Central memory CD8-positive, alpha-beta T cell (primary cell): ENCODE results near the gene CHD9.
A peak's percentile ranks its signal among the peaks of the same experiment; 100 is the strongest.
"Not testable (repeated sequence)": the region's sequence is repeated elsewhere in the genome, so short reads cannot be mapped to it uniquely, and the experiment has no call there.

Source experiments
- ATAC-seq: fragments of 150-1000 bp; cut with Tn5 transposase; replicated peaks from 2 replicates; pipeline ENCODE4 v1.10.0; 2022; ENCODE audit warnings: mild to moderate bottlenecking, moderate FRiP score, moderate number of reproducible peaks; ENCODE audit not compliant: poor library complexity, severe bottlenecking; ENCODE audit errors: extremely low read depth
- DNase-seq, 2 donors: peaks; one replicate each; pipeline ENCODE4 v3.0.0; 2021; ENCODE audit warnings: low spot score in 2 of 2
- H3K27ac Mint-ChIP-seq: one replicate; pipeline ENCODE4 v1.8.0; 2022; ENCODE audit warnings: low read depth, mild to moderate bottlenecking, moderate library complexity, mixed read lengths
- H3K27me3 Mint-ChIP-seq: one replicate; pipeline ENCODE4 v1.8.0; 2022; ENCODE audit warnings: mixed read lengths
- H3K36me3 Mint-ChIP-seq: one replicate; pipeline ENCODE4 v1.8.0; 2022; ENCODE audit warnings: mild to moderate bottlenecking, moderate library complexity, mixed read lengths; ENCODE audit not compliant: insufficient read depth
- H3K4me1 Mint-ChIP-seq: one replicate; pipeline ENCODE4 v1.8.0; 2022; ENCODE audit warnings: mixed read lengths
- H3K4me3 Mint-ChIP-seq: one replicate; pipeline ENCODE4 v1.8.0; 2022; ENCODE audit warnings: mild to moderate bottlenecking, moderate library complexity, mixed read lengths
- H3K9me3 Mint-ChIP-seq: one replicate; pipeline ENCODE4 v1.8.0; 2022; ENCODE audit warnings: mixed read lengths

The CHD9 gene

GRCh38 chr16:53054670-53055485, at the start of gene CHD9:
Gene CHD9, plus strand, starts transcription at chr16:53054991. Its CDS starts 101,099 bp downstream, at chr16:53156090.
- ATAC-seq (peak; percentile 91), DNase-seq (peak; percentile 63 to 67)
- Mint-ChIP-seq H3K27me3 (no peaks in the 10 kb centered on the region), H3K9me3 (no peaks in the 10 kb centered on the region), H3K4me1 (peaks cover 39% of the 10 kb centered on the region), H3K36me3 (peaks cover 1% of the 10 kb centered on the region), H3K27ac (peak within 1 kb of the TSS; percentile 75), H3K4me3 (peak within 1 kb of the TSS; percentile 82)

GRCh38 chr16:53007095-53007494, 47.7 kb upstream of the CHD9 start:
- H3K4me3 Mint-ChIP-seq, result no peak overlapping the region
- H3K27ac Mint-ChIP-seq, result no peak overlapping the region
- DNase-seq (no peak), ATAC-seq (no peak)
- H3K9me3 Mint-ChIP-seq, result no peaks in the 10 kb centered on the region
- H3K27me3 Mint-ChIP-seq, result peaks cover 34% of the 10 kb centered on the region
- H3K36me3 Mint-ChIP-seq, result no peaks in the 10 kb centered on the region
- H3K4me1 Mint-ChIP-seq, result no peaks in the 10 kb centered on the region

GRCh38 chr16:53014287-53014686, 40.5 kb upstream of the CHD9 start:
- H3K36me3 Mint-ChIP-seq, result no peaks in the 10 kb centered on the region
- DNase-seq (no peak), ATAC-seq (no peak)
- H3K27me3 Mint-ChIP-seq, result peaks cover 48% of the 10 kb centered on the region
- H3K27ac Mint-ChIP-seq, result no peak overlapping the region
- H3K4me1 Mint-ChIP-seq, result no peaks in the 10 kb centered on the region
- H3K4me3 Mint-ChIP-seq, result no peak overlapping the region
- no peaks in the 10 kb centered on the region for H3K9me3 Mint-ChIP-seq

DNA sequence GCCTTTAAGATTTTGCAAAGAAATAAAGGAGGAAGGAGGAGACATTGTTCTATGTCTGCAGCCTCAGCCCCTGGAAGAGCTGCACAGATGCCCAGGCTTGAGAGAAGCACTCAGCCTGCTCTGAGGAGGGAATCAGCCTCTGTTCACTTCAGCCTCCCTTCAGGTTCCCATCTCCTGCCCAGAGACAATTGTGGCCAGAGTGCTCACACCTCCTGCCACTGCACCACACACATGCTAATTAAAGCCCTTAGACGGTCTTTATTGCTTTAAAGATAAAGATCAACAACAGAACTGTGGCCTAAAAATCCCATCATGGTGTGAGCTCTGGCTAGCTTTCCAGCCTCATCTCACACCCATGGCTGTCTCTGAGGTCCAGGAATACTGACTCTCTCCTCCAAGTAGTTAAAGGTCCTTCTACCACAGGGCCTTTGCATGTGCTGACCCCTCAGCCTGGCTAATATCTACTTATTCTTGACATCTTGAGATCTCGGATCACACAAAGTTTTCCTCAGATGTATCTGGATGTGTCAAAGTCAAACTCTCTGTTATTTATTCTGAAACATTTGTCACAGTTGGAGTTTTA, 35.9 kb upstream of the CHD9 start:
- Mint-ChIP-seq H3K27ac (no peak overlapping the region), H3K4me1 (no peaks in the 10 kb centered on the region), H3K27me3 (peaks cover 32% of the 10 kb centered on the region), H3K36me3 (no peaks in the 10 kb centered on the region), H3K9me3 (no peaks in the 10 kb centered on the region), H3K4me3 (no peak overlapping the region)
- no peak for ATAC-seq
- no peak for DNase-seq

GRCh38 chr16:53022374-53022773, 32.4 kb upstream of the CHD9 start:
- Mint-ChIP-seq H3K9me3 (no peaks in the 10 kb centered on the region), H3K36me3 (no peaks in the 10 kb centered on the region), H3K27me3 (peaks cover 9% of the 10 kb centered on the region), H3K4me3 (no peak overlapping the region), H3K27ac (no peak overlapping the region), H3K4me1 (no peaks in the 10 kb centered on the region)
- DNase-seq, result no peak
- no peak for ATAC-seq

DNA sequence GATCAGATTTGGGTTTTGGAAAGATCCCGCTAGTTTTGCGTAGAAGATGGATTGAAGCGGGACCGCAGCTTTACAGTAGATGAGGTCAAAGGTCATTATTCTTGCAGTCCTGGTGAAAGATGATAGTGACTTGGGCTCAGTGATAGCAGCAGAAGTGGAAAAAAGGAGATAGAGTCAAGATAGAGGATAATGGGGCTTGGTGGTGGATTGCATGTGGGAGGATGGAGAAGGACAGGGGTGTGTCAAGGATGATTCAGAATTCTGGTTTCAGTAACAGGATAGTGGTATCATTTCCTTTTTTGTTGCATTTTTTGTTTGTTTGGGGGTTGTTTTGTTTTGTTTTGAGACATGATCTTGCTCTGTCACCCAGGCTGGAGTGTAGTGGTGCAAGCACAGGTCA, 30.7 kb upstream of the CHD9 start:
- H3K27ac Mint-ChIP-seq, result no peak overlapping the region
- H3K4me1 Mint-ChIP-seq, result no peaks in the 10 kb centered on the region
- ATAC-seq (no peak), DNase-seq (no peak)
- H3K27me3 Mint-ChIP-seq, result peaks cover 9% of the 10 kb centered on the region
- no peaks in the 10 kb centered on the region for H3K36me3 Mint-ChIP-seq
- H3K4me3 Mint-ChIP-seq, result no peak overlapping the region
- H3K9me3 Mint-ChIP-seq, result no peaks in the 10 kb centered on the region

GRCh38 chr16:53029971-53030370, 24.8 kb upstream of the CHD9 start:
- DNase-seq (no peak), ATAC-seq (no peak)
- Mint-ChIP-seq H3K4me1 (no peaks in the 10 kb centered on the region), H3K27me3 (peaks cover 45% of the 10 kb centered on the region), H3K36me3 (peaks cover 1% of the 10 kb centered on the region), H3K4me3 (no peak overlapping the region), H3K27ac (no peak overlapping the region), H3K9me3 (no peaks in the 10 kb centered on the region)

DNA sequence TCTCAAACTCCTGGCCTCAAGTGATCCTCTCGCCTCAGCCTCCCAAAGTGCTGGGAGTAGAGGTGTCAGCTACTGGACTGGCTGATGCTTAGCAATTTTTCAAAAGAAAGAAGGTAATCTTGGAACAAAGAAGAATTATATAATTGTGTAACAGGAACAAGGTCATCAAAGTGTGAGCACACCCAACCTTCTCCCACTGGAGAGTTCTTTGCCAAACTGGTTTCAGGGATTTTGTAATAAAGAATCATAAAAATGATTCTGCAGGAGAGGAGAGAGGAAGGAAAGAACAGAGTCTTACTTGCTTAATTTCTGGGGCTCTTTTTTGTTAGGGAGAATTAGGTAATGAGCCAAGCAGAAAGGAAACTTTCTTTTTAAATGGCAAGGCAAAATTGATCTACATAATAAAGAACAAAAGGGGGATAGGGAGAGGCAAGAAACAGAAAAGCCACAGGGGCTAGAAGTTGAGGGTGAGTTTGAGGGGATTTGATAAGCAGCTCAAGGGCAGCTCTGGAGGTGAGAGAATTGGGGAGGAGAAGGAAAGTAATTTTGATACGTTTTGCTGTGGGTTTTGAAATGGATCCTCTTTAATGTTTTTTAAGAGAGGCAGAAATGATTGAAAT, 23.4 kb upstream of the CHD9 start:
- DNase-seq (no peak), ATAC-seq (no peak)
- Mint-ChIP-seq H3K27me3 (peaks cover 51% of the 10 kb centered on the region), H3K4me1 (no peaks in the 10 kb centered on the region), H3K9me3 (no peaks in the 10 kb centered on the region), H3K4me3 (no peak overlapping the region), H3K27ac (no peak overlapping the region), H3K36me3 (peaks cover 1% of the 10 kb centered on the region)

DNA sequence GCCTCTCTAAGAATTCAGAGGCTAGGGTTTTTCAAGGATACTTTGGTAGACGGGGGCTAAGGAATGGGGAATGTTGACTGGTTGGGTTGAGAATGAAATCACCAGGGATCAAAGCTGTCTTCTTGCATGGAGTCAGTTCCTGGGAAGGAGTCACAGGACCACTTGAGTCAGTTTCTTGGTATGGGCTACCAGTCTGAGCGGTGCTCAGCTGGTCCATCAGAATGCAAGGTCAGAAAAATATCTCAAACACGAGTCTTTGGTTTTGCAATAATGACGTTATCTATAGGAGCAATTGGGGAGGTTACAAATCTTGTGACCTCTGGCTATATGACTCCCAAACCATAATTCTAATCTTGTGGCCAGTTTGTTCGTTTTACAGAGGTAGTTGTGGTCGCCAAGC, 20.5 kb upstream of the CHD9 start:
- Mint-ChIP-seq H3K36me3 (peaks cover 1% of the 10 kb centered on the region), H3K9me3 (no peaks in the 10 kb centered on the region), H3K27ac (no peak overlapping the region), H3K4me1 (no peaks in the 10 kb centered on the region), H3K27me3 (peaks cover 51% of the 10 kb centered on the region), H3K4me3 (no peak overlapping the region)
- DNase-seq (no peak), ATAC-seq (no peak)

DNA sequence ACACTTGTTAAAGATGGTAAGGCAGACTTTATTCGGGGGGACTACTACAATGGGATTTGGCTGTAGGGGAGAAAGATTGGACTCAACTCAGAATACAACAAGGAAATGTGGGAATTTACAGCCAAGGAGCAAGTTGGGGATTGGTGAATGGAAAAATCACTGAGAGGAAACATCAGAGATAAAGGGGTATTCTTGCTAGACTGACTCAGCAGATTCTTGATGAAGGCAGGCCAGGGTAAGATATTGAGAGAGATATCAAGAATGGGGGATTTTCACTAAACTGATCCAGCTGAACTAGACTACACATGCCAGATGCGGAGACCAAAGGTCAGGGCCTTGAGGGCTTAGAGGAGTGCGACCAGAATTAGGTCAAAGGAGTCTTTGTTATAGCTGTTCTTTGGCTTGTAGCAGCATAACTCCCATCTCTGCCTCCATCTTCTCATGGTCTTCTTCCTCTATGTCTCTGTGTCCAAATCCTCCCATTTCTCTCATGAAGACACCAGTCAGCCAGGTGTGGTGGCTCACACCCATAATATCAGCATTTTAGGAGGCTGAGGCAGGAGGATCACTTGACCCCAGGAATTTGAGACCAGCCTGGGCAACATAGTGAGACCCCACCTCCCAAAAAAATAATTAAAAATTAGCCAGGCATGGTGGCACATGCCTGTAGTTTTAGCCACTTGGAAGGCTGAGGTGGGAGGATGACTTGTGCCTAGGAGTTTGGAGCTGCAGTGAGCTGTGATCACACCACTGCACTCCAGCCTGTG, 19.4 kb upstream of the CHD9 start:
- Mint-ChIP-seq H3K4me3 (no peak overlapping the region), H3K27me3 (peaks cover 40% of the 10 kb centered on the region), H3K36me3 (peaks cover 1% of the 10 kb centered on the region), H3K4me1 (no peaks in the 10 kb centered on the region), H3K27ac (no peak overlapping the region), H3K9me3 (no peaks in the 10 kb centered on the region)
- no peak for DNase-seq
- ATAC-seq, result no peak

DNA sequence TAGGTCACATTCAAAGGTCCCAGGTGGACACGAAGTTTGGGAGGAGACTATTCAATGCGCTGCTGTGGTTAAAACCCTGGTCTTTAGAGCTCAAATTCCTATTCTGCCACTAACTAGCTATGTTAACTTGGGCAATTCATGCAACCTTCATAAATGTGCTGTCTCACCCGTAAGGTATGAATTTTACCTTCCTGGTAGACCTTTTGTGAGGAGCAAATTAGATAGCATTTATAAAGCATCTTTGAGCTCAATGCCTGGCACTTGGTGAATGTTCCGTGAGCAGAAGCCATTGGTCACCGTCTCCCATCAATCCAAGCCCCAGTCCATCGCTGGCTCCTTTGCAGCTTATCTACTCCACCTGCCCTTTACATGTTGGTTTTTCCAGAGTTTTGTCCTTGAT, 18.7 kb upstream of the CHD9 start:
- ATAC-seq, result no peak
- Mint-ChIP-seq H3K4me3 (no peak overlapping the region), H3K36me3 (peaks cover 1% of the 10 kb centered on the region), H3K27me3 (peaks cover 38% of the 10 kb centered on the region), H3K9me3 (no peaks in the 10 kb centered on the region), H3K4me1 (no peaks in the 10 kb centered on the region), H3K27ac (no peak overlapping the region)
- DNase-seq, result no peak

DNA sequence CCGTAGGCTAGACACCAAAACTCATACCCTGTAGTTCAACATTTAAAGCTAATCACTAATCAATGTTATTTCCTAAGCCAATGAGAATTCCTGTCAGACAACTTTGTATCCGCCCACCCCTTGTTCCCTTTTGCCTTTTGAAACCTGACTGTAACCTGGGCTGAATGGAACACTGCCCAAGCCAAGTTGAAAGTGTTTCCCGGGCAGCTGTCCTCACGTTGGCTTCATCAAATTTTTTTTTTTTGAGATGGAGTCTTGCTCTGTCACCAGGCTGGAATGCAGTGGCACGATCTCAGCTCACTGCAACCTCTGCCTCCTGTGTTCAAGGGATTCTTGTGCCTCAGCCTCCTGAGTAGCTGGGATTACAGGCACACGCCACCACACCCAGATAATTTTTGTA, 18.1 kb upstream of the CHD9 start:
- H3K27ac Mint-ChIP-seq, H3K9me3 Mint-ChIP-seq, DNase-seq, H3K4me1 Mint-ChIP-seq, H3K4me3 Mint-ChIP-seq, ATAC-seq, H3K36me3 Mint-ChIP-seq: not testable (repeated sequence)
- peaks cover 31% of the 10 kb centered on the region for H3K27me3 Mint-ChIP-seq
